ENCODE measurements around the gene USP34.

USP34 gene

DNA sequence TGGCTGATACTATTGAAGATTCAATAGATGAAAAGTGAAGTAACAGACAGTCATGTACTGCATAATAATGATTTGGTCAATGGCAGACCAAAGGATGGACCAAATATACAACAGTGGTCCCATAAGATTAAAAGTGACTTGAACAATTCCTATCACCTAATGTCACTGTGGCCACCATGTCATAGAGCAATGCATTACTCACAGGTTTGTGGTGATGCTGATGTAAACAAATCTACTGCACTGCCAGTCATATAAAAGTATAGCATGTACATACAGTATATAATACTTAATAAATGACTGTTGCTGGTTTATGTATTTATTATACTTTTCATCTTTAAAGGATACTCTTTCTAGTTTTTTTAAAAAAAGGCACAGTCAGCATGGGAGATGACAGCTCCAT is 99.9 kb downstream of the USP34 start:
- no peak for DNase-seq (ENCODE audit: low read depth, low spot score)

GRCh38 chr2:61368687-61369665 is 101.9 kb downstream of the USP34 start:
- DNase-seq (ENCODE audit: low read depth, low spot score) = no peak

GRCh38 chr2:61367177-61367576 is 103.7 kb downstream of the USP34 start:
- DNase-seq (ENCODE audit: low read depth, low spot score) = no peak

DNA sequence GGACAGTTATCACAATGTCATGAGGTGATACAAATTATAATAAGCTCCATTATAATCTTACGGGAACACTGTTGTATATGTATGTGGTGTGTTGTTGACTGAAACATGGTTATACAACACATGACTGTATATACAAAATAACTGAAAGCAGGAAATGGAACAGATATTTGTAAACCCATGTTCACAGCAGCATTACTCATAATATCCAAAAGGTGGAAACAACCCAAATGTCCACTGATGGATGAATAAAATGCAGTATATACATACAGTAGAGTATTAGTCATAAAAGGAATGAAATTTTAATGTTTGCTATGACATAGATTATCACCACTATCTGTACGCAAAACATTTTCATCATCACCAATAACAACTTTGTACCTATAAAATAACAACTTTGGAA is 107.3 kb downstream of the USP34 start:
- DNase-seq (ENCODE audit: low read depth, low spot score) = no peak

GRCh38 chr2:61362873-61363272 is 108.0 kb downstream of the USP34 start:
- no peak for DNase-seq (ENCODE audit: low read depth, low spot score)

DNA sequence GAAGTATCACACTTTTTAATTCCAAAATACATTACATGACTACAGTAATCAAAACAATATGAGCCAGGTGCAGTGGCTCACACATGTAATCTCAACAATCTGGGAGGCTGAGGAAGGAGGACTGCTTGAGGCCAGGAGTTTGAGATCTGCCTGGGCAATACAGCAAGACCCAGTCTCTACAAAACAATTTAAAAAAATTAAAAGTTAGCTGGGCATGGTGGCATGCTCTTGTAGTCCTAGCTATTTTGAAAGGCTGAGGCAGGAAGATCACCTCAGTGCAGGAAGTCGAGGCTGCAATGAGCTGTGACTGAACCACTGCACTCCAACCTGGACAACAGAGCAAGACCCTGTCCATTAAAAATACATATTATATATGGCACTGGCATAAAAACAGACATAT is 109.8 kb downstream of the USP34 start:
- no peak for DNase-seq (ENCODE audit: low read depth, low spot score)

DNA sequence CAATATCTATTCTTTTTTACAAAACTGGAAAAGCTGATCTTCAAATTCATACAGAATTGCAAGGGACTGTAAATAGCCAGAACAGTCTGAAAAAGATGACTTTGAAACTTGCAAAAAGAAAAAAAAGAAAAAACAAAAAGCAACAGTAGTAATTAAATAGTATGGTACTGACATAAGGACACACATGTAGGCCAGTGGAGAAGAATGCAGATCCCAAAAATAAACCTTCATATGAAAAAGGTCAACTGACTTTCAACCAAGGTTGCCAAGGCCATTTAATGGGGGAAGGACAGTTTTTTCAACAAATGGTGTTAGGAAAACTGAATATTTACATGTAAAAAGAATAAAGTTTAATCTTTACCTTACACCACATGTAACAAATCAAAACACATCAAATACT is 111.8 kb downstream of the USP34 start:
- DNase-seq (ENCODE audit: low read depth, low spot score) = no peak

GRCh38 chr2:61357681-61358080 is 113.2 kb downstream of the USP34 start:
- DNase-seq (ENCODE audit: low read depth, low spot score) = no peak

- no peak for DNase-seq (ENCODE audit: low read depth, low spot score)
These were observed 113.9 kb downstream of the USP34 start for GRCh38 chr2:61356958-61357350.

GRCh38 chr2:61356261-61356957 is 114.5 kb downstream of the USP34 start:
- no peak for DNase-seq (ENCODE audit: low read depth, low spot score)

DNA sequence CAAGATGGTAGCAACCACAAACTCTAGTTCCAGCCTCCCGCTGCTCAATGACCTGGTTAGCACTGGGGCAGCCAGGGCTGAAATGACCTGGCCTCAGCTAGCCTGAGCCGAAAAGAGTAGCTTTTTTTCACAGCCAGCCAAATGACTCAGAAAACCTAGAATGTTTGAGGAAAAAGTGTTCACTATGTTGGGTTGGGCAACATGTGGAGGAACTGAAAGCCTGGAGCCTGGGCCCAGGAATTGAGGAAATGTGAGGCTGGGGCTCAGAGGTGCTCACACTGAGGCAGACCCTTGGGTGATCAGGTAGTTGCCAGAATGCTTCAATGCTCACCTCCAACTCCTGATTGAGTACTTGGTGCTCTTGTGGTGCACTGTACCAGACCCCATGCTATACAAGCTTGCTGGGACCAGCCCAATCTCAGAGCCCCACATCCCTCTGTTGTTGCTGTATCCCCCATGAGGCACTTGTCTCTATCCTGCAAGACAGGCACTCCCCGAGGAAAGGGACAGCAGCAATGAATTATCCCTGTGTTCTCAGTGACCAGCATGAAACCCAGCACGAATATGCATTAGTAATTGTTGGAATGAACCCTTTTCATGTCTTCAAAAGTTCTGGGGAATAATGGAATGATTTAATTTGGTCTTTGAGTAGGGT is 116.2 kb downstream of the USP34 start:
- DNase-seq (ENCODE audit: low read depth, low spot score) = no peak

DNA sequence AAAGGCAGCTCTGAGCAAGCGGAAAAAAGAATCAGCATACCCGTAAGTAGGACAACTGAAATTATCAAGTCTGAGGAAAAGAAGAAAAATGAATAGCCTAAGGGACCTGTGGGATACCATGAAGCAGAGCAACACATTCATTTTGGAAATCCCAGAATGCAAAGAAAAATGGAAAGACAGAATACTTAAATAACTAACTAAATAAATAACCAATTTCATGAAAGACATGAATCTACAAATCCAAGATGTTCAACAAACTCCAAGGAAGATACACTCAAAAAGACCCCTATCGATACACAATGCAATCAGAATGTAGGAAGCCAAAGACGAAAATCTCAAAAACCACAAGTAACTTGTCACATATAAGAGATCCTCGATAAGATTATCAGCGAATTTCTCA is 117.0 kb downstream of the USP34 start:
- no peak for DNase-seq (ENCODE audit: low read depth, low spot score)

- DNase-seq (ENCODE audit: low read depth, low spot score) = no peak
These were observed 120.1 kb downstream of the USP34 start for GRCh38 chr2:61350777-61351176.

GRCh38 chr2:61343141-61343540 is 127.7 kb downstream of the USP34 start:
- DNase-seq (ENCODE audit: low read depth, low spot score) = no peak

GRCh38 chr2:61340242-61340641 is 130.6 kb downstream of the USP34 start:
- no peak for DNase-seq (ENCODE audit: low read depth, low spot score)

DNA sequence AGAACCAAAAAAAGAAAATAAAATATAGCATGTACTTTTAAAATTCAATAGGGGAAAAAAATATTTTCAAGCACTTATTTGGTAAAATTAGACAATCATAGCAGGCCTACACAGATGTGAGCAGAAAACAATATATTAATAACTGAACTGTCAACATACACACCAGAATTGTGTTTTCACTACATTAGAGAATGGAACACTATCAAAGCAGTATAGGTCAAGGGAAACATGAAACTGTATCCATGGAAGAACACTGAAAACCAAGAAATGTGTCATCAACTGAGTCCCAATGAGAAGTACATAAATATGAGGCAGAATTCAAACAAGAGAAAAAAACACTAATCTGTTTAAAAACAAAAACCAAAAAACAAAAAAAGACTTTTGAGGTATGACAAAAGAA is 132.4 kb downstream of the USP34 start:
- no peak for DNase-seq (ENCODE audit: low read depth, low spot score)

DNA sequence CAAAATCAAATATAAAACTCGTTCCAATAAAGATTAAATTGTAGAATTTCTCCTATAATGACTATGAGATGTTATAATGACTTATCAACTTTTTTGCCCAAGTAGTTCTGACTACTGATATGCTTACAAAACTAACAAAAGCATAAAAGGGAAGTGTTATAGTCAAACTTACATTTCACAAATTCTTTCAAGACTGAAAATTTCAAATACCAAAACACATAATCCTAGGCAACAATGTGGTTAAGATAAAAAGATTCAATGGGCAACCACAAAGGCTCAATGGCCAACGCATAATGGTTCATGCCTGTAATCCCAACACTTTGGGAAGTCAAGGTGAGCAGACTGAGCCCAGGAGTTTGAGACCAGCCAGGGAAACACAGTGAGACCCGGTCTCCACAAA is 135.7 kb downstream of the USP34 start:
- DNase-seq (ENCODE audit: low read depth, low spot score) = no peak

DNA sequence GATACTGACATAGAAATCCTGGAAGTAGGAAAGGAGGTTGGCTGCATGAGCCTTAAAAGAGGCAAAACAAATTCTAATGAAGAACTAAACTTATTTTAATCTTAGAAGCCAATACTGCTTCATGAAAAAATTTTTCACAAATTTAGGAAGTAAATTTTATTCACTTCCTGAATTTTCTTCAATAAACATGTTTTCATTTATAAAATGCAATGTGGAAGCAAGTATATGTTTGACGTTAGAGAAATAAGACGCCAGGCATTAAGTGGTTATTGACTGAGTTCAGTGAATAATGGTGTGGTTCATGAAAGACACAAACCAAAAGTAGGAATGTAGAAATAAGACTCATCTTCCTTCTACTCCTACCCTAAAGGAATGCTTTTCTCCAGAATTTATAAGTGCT is 136.4 kb downstream of the USP34 start:
- no peak for DNase-seq (ENCODE audit: low read depth, low spot score)

DNA sequence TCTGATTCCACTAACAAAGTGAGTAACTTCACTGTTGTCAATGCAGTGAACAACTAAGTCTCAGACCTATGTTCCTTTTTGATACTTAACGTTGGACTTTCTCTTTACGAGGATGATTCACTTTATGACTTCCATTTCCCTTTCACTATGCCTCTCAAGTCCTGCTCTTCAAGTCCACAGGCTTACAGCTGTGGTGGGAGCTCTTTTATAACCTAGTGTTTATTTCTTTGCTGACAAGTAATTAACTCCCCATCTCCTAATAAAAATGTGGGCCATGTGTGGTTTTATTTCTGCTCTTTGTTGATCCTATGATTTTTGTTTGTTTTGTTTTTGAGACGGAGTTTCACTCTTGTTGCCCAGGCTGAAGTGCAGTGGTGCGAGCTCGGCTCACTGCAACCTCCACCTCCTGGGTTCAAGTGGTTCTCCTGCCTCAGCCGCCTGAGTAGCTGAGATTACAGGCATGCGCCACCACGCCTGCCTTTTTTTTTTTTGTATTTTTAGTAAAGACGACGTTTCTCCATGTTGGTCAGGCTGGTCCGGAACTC is 142.1 kb downstream of the USP34 start:
- no peak for DNase-seq (ENCODE audit: low read depth, low spot score)

- no peak for DNase-seq (ENCODE audit: low read depth, low spot score)
These were observed 143.7 kb downstream of the USP34 start for GRCh38 chr2:61327173-61327572.

DNA sequence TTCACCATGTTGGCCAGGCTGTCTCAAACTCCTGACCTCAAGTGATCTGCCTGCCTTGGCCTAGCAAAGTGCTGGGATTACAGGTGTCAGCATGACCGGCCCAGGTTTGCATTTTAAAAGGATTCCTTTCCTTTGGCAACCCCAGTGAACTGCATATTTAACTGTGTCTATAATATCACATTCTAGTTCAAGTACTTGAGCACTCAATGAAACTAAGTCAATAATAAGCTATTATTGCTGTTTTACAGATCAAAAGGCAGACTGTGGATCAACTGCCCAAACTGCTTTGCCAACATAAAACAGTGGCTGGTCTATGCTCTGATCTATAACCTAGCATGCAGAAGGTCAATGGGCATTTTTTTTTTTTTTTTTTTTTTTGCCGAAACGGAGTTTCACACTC is 144.5 kb downstream of the USP34 start:
- no peak for DNase-seq (ENCODE audit: low read depth, low spot score)

GRCh38 chr2:61320181-61320580 is 150.7 kb downstream of the USP34 start:
- DNase-seq (ENCODE audit: low read depth, low spot score) = no peak

Measured in activated CD4-positive, CD25-positive, alpha-beta regulatory T cell treated with anti-CD3 and anti-CD28 coated beads, Interleukin-2, amount 50 U/mL, for 16 hours (primary cell).